Measurements from ENCODE around the gene TNS3.

- no peak for TF ChIP-seq POLR2AphosphoS5 (IDR thresholded peaks at IDR 0.05; ENCODE audit: borderline replicate concordance, low read depth, low read length)
- TF ChIP-seq EZH2 (IDR thresholded peaks at IDR 0.05), result no peak
Observed at GRCh38 chr7:47347816-47348385, 234.0 kb downstream of the TNS3 start.
